HepG2 (cell line): ENCODE measurements around the gene CARD16. TPM values are rescaled to one million over a fixed set of nuclear protein-coding genes. Genes with fewer than 3 reads are reported as not detected.

Experiments used
- ATAC-seq: fragments of 200-7000 bp; cut with Tn5 transposase; 3 replicates; pipeline ENCODE4 v1.9.1; 2020; ENCODE audit warnings: mild to moderate bottlenecking, moderate library complexity
- BruUV-seq: library from RNA; stranded (reverse); fragments of 400-500 nt; replicated peaks from 2 replicates; lab custom pipeline; 2021; lab: Mats Ljungman, UMichigan
- CTCF ChIA-PET: fragments of 300-600 bp; formaldehyde crosslinking; extraction: SDS; loops from one replicate; lab custom pipeline; 2021; ENCODE audit warnings: low total read pairs, inconsistent platforms, low intra/inter-chr PET ratio; lab: Yijun Ruan, JAX
- POLR2A ChIA-PET: fragments of 350-600 bp; sonication (Branson Sonifier 250); formaldehyde crosslinking; loops from one replicate; lab custom pipeline; 2020; ENCODE audit warnings: antibody characterized with exemption, inconsistent platforms; lab: Yijun Ruan, JAX
- DNase-seq: peaks from one replicate; pipeline ENCODE4 v3.0.0-alpha.2; 2015; ENCODE audit warnings: low spot score
- FAIRE-seq: peaks from 3 replicates; lab custom pipeline; 2011; peaks lifted over from hg19 to GRCh38; lab: Jason Lieb, UNC
- H2AFZ ChIP-seq: one replicate; pipeline ENCODE4 v1.6.1; 2011; ENCODE audit warnings: low read length, inconsistent platforms
- H3K27ac ChIP-seq: fragments of 300-600 bp; 3 replicates; pipeline ENCODE4 v1.8.0; 2011; ENCODE audit warnings: mixed run types, mild to moderate bottlenecking, mixed read lengths, low read length, inconsistent platforms; ENCODE audit not compliant: insufficient read depth; ENCODE audit errors: extremely low read length
- H3K27me3 ChIP-seq, 2 experiments: fragments of 200-600 bp in 1 of 2; 2 replicates in 1 of 2; 3 replicates in 1 of 2; pipeline versions ENCODE4 v1.6.0 to v1.8.0; 2011; ENCODE audit warnings: low read length in 2 of 2, mild to moderate bottlenecking in 2 of 2, moderate library complexity in 2 of 2, inconsistent platforms in 1 of 2; ENCODE audit not compliant: insufficient read depth in 2 of 2, control insufficient read depth in 1 of 2
- H3K36me3 ChIP-seq, 2 experiments: fragments of 200-600 bp in 1 of 2; replicated peaks in 1 of 2; 2 replicates in 1 of 2; 3 replicates in 1 of 2; pipeline versions ENCODE4 v1.5.1 to v1.8.0; 2011; ENCODE audit warnings: low read length in 2 of 2, inconsistent platforms in 1 of 2; ENCODE audit not compliant: insufficient read depth in 2 of 2, control insufficient read depth in 1 of 2
- H3K4me1 ChIP-seq: 2 replicates; pipeline ENCODE4 v1.5.1; 2012; ENCODE audit warnings: low read length, inconsistent platforms; ENCODE audit not compliant: insufficient read depth
- H3K4me2 ChIP-seq: 2 replicates; pipeline ENCODE4 v1.6.0; 2011; ENCODE audit warnings: low read depth, low read length, inconsistent platforms
- H3K4me3 ChIP-seq, 3 experiments: fragments of 200-600 bp in 1 of 3; sonication (generic), shearing (Covaris generic) in 1 of 3; replicated peaks in 1 of 3; 2 replicates each; pipeline ENCODE4 v1.5.1; 2011 to 2016; ENCODE audit warnings: low read length in 3 of 3, inconsistent platforms in 2 of 3, low read depth in 2 of 3, mild to moderate bottlenecking in 2 of 3, control low read depth in 1 of 3, mixed read lengths in 1 of 3; ENCODE audit not compliant: insufficient read depth in 1 of 3
- H3K79me2 ChIP-seq: one replicate; pipeline ENCODE4 v1.6.1; 2011; ENCODE audit warnings: low read length, inconsistent platforms; ENCODE audit not compliant: insufficient read depth
- H3K9ac ChIP-seq: 2 replicates; pipeline ENCODE4 v1.6.0; 2011; ENCODE audit warnings: mild to moderate bottlenecking, low read depth, low read length, inconsistent platforms; ENCODE audit not compliant: insufficient read depth
- H3K9me3 ChIP-seq: 2 replicates; pipeline ENCODE4 v1.5.1; 2012; ENCODE audit warnings: mild to moderate bottlenecking, low read length
- H4K20me1 ChIP-seq: 2 replicates; pipeline ENCODE4 v1.6.0; 2011; ENCODE audit warnings: inconsistent platforms, mild to moderate bottlenecking, low read length, moderate library complexity; ENCODE audit not compliant: insufficient read depth
- CHD4 ChIP-seq: fragments of 200-600 bp; sonication (generic); IDR thresholded peaks from 2 replicates; pipeline ENCODE4 v1.7.0; 2017; ENCODE audit warnings: mild to moderate bottlenecking, low read length, borderline replicate concordance
- PTBP1 ChIP-seq: fragments of 200-400 bp; formaldehyde crosslinking; IDR thresholded peaks from 2 replicates; pipeline ENCODE4 v1.6.1; 2018; ENCODE audit warnings: low read length, low read depth; ENCODE audit not compliant: poor library complexity, severe bottlenecking
- ZNF335 ChIP-seq: sonication (generic); formaldehyde crosslinking; IDR thresholded peaks from 2 replicates; pipeline ENCODE4 v1.4.0; 2020; ENCODE audit warnings: missing genetic modification reagents
- ZNF367 ChIP-seq: sonication (generic); formaldehyde crosslinking; IDR thresholded peaks from 2 replicates; pipeline ENCODE4 v1.4.0; 2020; ENCODE audit warnings: missing genetic modification reagents, borderline replicate concordance
- ZNF501 ChIP-seq: sonication (generic); formaldehyde crosslinking; IDR thresholded peaks from 2 replicates; pipeline ENCODE4 v1.5.1; 2020; ENCODE audit warnings: mild to moderate bottlenecking, moderate library complexity, missing genetic modification reagents
- ZNF577 ChIP-seq: sonication (generic); formaldehyde crosslinking; IDR thresholded peaks from 2 replicates; pipeline ENCODE4 v1.4.0; 2020; ENCODE audit warnings: mild to moderate bottlenecking, low read depth, missing genetic modification reagents, borderline replicate concordance
- ZSCAN30 ChIP-seq: sonication (generic); formaldehyde crosslinking; IDR thresholded peaks from 2 replicates; pipeline ENCODE4 v1.5.0; 2020; ENCODE audit warnings: mild to moderate bottlenecking, missing genetic modification reagents
- WGBS: methylation state at CpG from one replicate; pipeline ENCODE4 v1.1.6; 2017; ENCODE audit warnings: low lambda C conversion rate; 5-methylcytosine and 5-hydroxymethylcytosine counted together
- in situ Hi-C: cut with HindIII; loops from 2 replicates; pipeline ENCODE4 v1.10.0; 2017; ENCODE audit warnings: low pct_unique_long_range_greater_than_20kb; ENCODE audit not compliant: extremely low pct_ligation_motif_present
- intact Hi-C: fragments of 100-400 bp; cut with micrococcal nuclease; formaldehyde crosslinking; loops from one replicate; pipeline ENCODE4 v1.10.0; 2022; ENCODE audit not compliant: unreplicated experiment
- polyA plus RNA-seq, 8 experiments: library from polyadenylated mRNA; depleted of rRNA in 3 of 8; stranded (reverse) in 7 of 8; unstranded in 1 of 8; fragments of >200 nt; fragmentation: Illumina TruSeq in 4 of 8; extraction: Trizol in 4 of 8; gene quantifications; 2 replicates each; pipeline versions ENCODE4 v1.2.1 to v1.2.3, GENCODE V29; 2011 to 2016; ENCODE audit warnings: low read depth in 4 of 8, missing spikeins in 1 of 8, mixed read lengths in 1 of 8; ENCODE audit not compliant: insufficient read depth in 1 of 8
- total RNA-seq, 5 experiments: library from RNA; depleted of rRNA; stranded (reverse); fragments of >200 nt; fragmentation: Illumina TruSeq; extraction: Trizol; gene quantifications; 2 replicates each; pipeline ENCODE4 v1.2.3, GENCODE V29; 2016; ENCODE audit warnings: low read depth in 1 of 5
- TF ChIP-seq, protein P1 (sequence below), 2 experiments: IDR thresholded peaks; 2 replicates each; pipeline ENCODE4 v1.6.1; 2011 to 2012; ENCODE audit warnings: low read length in 2 of 2, borderline replicate concordance in 1 of 2, low read depth in 1 of 2, mild to moderate bottlenecking in 1 of 2, moderate library complexity in 1 of 2
- TF ChIP-seq, protein P2 (sequence below): sonication (generic); formaldehyde crosslinking; IDR thresholded peaks from 2 replicates; pipeline ENCODE4 v1.4.0; 2020; ENCODE audit warnings: mild to moderate bottlenecking, missing genetic modification reagents

CARD16 gene
- total and polyA plus RNA-seq, 2 of the 13 experiments (the other 11 are each of a cell fraction or from before 2014, with no cell fraction given), result 0.34 TPM; not detected in 1

DNA sequence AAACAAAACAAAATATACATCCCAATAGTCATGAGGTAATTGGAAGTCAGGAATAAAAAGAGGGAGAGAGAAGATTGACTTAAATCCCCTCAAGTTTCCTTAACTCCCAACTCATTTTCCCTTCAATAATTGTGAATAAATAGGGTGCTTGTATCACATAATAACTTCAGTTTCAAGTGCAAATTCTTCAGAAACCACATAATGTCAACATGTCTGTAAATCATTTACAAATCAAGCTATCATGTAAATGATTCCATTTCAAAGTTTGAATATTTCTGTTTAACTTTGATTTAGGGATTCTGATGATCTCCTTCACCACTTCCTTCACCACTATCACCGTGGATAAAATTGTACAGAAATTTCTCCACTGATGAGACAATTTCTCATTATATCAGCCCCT is 45.4 kb downstream of the CARD16 start:
- no TSS peak for BruUV-seq
- ChIA-PET CTCF (no interaction called here), POLR2A (no interaction called here)
- ATAC-seq (no peak), FAIRE-seq (no peak), DNase-seq (no peak)
- H3K27me3 ChIP-seq, result no peaks in the 10 kb centered on the region
- no peaks in the 10 kb centered on the region for H3K79me2 ChIP-seq
- in situ Hi-C loops (no loop called here), intact Hi-C loops (loop anchor here (5.0 kb wide), 2 partner anchors 48 to 133 kb away; partner anchors contain the start of gene CARD16)
- H3K27ac ChIP-seq, result no peak overlapping the region
- no peak overlapping the region for H2AFZ ChIP-seq
- no peak overlapping the region for H3K9ac ChIP-seq
- H3K4me2 ChIP-seq, result no peak overlapping the region
- WGBS, result 50% methylated on average over 1 of the region's 1 CpG
- H3K4me1 ChIP-seq, result peaks cover 45% of the 10 kb centered on the region
- no peaks in the 10 kb centered on the region for H3K9me3 ChIP-seq
- H3K36me3 ChIP-seq, result no peaks in the 10 kb centered on the region
- TF ChIP-seq ZSCAN30 (CRISPR knock-in tag) (no peak), ZNF577 (CRISPR knock-in tag) (no peak), PTBP1 (no peak), ZNF367 (no peak), CHD4 (no peak), ZNF501 (CRISPR knock-in tag) (no peak), ZNF335 (CRISPR knock-in tag) (no peak)
- TF ChIP-seq, protein P1, sequence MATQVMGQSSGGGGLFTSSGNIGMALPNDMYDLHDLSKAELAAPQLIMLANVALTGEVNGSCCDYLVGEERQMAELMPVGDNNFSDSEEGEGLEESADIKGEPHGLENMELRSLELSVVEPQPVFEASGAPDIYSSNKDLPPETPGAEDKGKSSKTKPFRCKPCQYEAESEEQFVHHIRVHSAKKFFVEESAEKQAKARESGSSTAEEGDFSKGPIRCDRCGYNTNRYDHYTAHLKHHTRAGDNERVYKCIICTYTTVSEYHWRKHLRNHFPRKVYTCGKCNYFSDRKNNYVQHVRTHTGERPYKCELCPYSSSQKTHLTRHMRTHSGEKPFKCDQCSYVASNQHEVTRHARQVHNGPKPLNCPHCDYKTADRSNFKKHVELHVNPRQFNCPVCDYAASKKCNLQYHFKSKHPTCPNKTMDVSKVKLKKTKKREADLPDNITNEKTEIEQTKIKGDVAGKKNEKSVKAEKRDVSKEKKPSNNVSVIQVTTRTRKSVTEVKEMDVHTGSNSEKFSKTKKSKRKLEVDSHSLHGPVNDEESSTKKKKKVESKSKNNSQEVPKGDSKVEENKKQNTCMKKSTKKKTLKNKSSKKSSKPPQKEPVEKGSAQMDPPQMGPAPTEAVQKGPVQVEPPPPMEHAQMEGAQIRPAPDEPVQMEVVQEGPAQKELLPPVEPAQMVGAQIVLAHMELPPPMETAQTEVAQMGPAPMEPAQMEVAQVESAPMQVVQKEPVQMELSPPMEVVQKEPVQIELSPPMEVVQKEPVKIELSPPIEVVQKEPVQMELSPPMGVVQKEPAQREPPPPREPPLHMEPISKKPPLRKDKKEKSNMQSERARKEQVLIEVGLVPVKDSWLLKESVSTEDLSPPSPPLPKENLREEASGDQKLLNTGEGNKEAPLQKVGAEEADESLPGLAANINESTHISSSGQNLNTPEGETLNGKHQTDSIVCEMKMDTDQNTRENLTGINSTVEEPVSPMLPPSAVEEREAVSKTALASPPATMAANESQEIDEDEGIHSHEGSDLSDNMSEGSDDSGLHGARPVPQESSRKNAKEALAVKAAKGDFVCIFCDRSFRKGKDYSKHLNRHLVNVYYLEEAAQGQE (IDR thresholded peaks at IDR 0.05; ENCODE audit: borderline replicate concordance in 1 of 2, low read depth in 1 of 2, low read length in 2 of 2), result no peak
- TF ChIP-seq, protein P2, sequence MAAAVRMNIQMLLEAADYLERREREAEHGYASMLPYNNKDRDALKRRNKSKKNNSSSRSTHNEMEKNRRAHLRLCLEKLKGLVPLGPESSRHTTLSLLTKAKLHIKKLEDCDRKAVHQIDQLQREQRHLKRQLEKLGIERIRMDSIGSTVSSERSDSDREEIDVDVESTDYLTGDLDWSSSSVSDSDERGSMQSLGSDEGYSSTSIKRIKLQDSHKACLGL (CRISPR knock-in tag), result no peak
- no peaks in the 10 kb centered on the region for H4K20me1 ChIP-seq
- H3K4me3 ChIP-seq, result no peak overlapping the region
